ENCODE results near the gene MICAL2.
"Not testable (repeated sequence)": the region's sequence is repeated elsewhere in the genome, so short reads cannot be mapped to it uniquely, and the experiment has no call there.

Gene MICAL2

DNA sequence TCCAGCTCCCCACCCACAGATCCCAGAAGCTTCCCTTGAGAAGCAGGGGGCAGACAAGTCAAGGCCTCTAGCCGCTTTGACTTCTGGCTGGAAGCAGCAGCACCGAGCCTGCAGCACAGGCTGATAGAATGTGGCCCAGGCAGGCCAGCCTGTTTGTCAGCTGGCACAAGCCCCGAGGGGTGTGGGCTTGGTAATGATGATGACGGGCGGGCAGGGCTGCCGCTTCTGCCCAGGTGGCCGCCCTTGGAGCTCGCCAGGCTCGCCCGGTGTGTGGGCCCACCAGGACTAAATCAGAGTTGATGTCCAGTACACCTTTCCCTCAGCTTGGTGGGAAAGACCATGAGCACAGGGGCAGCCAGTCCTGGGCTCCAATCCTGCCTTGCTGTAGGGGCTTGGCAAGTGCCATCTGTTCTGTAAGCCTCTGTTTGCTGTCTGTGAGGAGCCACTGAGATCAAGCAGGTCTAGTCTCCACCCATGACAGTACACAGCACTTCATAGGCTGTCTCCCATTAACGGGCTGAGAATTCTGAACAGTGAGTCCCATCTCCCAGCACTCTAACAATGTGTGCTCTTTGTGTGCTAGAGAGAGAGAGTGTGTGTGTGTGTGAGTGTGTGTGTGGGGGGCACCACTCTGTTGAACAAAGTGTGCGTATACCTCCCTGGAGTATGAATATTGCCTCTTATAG is 26.8 kb downstream of the MICAL2 start:
- DNase-seq (ENCODE audit: low spot score) = no peak

DNA sequence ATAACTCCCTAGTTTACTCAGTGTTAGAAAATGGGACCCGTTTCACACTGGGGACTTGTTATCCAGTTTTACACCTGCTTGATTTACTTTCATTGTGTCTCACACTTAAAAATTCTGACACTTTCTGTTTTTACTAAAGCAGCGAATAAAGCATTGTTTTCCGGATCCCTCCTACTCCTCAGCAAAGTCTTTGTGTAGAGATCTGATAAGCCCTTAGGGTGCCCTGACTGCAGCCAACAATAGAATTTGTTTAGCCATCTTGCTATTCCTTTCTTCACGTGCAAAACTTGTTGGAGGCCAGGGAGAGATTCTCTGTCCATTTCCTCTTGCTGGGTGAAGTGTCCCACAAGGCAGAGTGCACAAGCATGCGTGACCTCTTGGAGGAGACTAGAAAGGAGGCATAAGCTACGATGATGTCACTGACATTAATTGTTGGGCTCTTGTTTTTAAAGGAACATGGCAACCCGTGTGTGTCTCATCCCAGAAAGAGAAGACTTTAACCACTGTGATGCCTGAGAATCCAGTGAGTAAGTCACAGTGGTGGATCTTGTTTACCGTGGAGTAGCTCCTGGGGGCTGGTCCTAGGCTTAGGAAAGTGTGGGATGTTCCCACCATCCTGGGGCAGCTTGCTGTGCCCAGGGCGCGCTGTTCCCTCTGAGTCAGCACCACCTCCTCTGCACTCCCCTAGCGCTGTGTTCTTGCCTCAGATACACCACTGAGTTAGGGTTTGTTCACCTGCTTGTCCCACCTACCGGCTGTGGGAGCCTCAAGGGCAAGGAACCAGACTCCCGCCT is 27.7 kb downstream of the MICAL2 start:
- DNase-seq (ENCODE audit: low spot score) = no peak

DNA sequence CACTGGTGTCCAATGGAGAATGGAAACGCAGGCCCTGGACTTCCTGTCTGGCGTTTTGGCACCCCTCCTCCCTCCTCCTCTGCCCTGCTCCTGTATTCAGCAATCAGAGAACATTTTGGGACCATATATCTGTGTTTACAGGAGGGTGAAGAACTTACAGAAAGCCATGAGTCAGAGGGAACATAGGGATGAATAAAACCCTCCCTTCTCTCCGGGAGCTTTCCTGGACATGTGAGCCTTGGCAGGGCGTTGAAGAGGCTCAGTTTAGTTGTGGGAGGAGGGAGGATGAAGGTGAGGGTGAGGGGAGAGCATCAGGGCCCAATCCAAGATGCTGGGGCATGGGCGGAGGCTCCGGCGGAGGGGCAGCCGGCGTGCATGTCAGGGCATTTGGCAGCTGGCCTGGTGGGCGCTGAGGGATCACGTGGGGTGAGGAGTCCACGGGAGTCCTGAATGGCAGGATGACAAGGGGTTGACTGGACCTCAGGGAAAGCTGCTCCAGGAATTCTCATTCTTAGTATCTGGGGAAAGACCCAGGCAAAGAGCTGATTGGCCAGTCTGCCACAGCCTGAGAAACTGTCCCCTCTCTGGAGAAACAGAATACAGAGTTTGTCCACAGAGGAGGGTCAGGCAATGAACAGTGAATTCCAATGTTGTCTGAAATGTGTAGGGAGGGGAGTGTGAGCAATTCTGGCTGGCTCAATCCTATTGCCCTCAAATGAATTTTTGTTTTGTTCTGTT is 28.9 kb downstream of the MICAL2 start:
- DNase-seq (ENCODE audit: low spot score) = no peak

DNA sequence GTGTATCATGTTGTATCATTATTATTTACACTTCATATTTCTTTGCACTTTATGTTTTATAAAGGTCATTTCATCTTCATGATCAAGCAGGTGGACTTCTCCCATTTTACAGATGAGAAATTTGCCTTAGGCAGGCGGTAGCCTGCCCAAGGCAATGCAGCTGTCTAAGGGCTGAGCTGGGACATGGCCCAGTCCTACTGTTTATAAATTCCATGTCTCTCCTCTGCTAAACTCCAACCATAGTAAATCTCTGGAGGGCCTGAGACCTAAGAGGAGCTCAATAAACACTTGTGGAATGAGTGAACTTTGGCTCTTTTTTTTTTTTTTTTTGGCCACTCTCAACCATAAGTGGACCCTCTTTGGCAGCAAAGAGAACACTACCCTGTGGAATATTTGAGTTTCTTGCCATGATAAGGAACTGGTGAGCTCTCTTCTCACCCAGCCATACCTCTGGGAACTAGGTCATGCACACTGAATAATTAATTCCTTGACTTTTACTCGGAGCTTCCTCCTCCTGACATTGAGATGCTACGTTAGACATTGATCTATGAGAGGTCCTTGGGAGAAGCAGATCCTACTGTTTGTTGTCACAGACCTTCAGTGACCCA is 29.9 kb downstream of the MICAL2 start:
- DNase-seq (ENCODE audit: low spot score) = no peak

DNA sequence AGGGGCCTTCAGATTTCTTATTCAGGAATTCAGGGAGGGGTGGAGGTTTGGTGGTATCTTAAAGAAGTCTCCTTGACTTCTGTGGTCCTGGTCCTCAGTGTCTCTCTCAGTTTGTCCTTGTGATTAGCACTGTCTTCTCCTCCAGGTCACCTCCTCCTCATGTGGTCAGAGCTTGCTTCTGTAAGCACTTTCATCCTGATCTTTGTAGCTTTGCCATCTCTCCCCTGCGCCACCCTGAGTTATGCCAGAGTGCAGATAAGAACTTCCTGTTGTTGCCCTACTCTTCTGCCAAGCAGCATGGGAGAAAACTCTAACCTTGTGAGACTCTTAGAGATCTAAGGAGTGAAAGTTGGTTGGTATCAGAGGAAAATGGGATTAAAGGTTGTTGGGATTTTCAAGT is 30.9 kb downstream of the MICAL2 start:
- no peak for DNase-seq (ENCODE audit: low spot score)

DNA sequence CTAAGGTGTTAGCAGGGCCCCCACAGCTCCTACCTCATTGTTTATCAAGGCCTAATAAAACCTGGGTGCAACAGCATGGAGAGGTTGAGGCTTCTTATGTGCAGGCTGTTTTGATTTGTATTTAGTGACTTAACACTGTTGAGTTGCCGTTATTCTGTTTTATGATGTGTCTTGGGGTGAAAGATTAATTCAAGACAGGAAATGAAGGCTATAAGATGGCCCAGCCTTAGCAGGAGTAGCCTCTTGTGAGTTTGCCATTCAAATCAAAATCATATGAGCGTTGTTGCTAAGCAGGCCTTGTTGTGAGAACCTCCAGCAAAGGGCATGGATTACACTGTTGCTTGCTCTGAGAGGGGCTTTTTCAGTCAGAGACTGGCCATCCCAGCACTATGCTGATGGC is 31.8 kb downstream of the MICAL2 start:
- DNase-seq (ENCODE audit: low spot score) = no peak

DNA sequence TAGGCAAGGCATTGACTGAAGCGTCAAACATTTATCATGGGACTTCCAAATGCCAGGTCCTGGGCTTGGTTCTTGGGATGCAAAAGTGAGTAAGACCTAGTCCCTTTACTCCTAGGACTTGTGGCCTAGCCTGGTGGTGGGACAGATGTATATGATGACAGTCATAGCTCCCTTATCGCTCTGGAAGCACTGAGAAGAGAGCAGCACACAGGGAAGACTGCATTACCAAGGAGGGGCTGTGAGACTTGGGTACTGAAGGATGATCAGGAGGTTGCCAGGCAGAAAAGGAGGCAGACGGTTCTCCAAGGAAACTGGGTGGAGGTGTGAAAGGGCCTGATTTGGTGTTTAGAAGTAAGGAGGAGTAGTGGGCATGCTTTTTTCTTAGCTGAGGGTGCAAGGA is 32.5 kb downstream of the MICAL2 start:
- no peak for DNase-seq (ENCODE audit: low spot score)

DNA sequence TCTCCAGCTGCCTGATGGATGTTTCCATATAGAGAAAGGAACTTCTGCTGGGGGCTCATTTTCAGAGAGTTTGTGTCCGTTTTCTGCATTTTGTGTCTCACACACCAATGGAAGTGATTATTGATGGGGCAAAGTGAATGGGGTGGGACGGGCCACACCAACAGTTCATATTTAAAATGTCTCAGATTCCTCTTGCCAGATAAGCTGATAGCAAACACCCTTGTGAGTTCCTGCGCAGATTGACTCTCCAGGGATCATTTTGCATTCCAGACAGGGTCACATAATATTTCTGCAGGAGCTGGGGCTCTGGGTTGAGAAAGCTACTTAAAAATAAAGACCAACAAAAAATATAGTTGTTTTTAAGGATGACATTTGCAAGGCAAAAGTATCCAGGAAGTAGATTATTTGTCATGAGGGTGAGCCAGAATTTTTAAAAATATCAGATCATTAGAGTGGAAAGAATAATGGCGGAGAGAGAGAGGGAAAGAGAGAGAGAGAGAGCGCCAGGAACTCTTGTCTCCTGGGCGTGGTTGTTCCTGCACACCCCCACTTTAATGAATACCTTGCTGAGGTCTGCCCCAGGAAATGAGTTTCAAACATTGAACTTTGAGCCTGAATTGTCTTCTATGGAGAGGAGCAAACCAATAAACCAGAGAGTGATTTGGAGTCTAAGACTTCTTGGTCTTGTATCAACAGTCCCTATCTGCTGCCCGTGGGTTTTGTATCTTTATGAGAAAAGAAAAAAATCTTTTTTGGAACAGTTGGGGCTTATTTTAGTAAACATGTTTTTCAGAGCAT is 33.3 kb downstream of the MICAL2 start:
- DNase-seq (ENCODE audit: low spot score) = no peak

DNA sequence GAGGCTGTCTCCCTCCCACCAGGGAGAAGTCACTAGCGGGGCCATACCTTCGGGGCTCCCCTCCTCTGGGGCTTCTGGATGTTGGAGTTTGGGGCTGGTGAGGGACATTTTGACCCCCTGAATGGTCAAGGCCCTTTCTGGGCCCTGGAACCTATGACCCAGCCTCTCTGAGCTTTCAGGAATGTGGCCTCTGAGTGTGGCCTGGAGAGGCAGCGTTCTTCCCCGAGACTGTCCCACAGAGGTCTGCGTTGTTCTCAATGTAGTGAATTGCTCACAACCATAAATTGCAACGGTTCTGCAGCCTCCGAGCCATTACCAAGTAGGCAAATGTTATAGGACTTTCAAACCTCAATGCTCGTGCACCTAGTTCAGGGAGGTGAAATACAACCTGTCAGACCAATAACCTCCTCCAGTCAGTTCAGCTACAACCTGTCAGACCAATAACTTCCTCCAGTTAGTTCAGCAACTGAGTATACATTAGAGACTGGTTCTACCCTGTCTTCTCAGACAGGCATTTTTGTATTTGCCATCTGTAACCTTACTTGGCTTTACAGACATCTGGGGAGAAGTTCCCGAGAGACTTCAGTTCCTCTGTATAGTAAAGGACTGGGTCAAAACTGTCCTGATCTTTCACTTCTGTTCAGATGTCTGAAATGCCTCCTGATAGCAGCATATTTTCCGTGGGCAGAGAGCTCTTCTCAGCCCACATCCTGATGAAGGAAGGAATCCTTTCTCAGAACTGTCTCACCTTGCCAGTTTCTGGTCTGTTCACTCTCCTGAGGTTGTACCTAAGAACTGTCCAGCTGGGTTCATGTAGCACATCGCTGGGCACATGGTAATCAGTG is 34.2 kb downstream of the MICAL2 start:
- DNase-seq (ENCODE audit: low spot score) = no peak

DNA sequence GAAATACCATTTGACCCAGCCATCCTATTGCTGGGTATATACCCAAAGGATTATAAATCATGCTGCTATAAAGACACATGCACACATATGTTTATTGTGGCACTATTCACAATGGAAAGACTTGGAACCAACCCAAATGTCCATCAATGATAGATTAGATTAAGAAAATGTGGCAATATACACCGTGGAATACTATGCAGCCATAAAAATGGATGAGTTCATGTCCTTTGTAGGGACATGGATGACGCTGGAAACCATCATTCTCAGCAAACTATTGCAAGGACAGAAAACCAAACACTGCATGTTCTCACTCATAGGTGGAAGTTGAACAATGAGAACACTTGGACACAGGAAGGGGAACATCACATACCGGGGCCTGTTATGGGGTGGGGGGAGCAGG is 36.3 kb downstream of the MICAL2 start:
- DNase-seq (ENCODE audit: low spot score) = not testable (repeated sequence)

DNA sequence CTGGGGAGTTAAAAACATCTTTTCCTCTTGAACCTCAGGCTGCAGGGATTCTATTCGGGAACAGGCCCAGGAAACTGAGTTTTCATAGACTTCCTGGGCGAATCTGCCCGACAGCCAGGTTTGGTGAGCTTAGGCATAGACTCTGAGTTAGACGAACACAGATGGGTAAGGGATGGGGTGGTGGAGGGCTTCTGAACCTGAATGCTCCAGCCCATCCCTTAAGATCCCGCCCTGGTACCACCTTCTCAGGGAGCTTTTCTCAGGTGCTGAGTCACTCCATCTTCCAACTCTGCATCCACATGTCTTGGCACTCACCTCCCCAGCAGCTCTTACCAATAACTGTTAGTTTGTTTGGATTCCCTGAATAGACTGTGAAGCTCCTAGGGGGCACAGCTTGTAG is 37.4 kb downstream of the MICAL2 start:
- no peak for DNase-seq (ENCODE audit: low spot score)

DNA sequence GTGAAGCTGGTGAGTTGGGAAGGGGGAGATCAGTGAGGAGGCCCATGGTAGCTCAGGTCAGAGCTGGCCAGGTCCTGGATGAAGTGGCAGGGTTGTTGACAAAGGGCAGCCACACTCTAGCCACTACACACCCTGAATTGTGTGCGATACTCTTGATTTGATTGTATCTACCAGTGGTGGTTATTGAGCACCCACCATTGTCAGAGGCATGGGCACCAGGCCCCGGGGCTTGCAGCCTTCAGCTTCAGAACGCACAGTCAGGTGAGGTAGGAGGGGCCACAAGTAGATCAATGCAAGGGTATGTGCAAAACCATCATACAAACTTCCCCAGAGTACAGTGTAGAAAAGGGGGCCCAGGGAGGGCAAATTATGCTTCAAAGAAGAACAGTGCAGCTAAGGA is 38.1 kb downstream of the MICAL2 start:
- DNase-seq (ENCODE audit: low spot score) = no peak

DNA sequence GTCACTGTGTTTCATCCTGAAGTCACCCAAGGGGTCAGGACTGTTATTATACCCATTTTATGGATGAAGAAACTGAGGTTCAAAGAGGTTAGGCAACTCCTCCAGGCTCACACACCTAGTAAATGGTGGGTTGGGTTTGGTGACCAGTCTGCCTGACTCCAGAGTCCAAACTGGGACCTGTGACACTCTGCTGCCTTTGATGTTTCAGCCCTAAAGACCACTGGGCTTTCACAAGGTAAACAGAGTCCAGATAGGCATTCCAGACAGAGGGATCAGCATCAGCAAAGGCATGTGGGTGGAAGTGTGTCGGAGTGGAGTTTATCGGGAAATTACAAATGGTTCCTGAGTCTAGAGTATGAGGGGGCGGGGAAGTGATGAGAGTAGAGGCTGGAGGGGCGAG is 38.5 kb downstream of the MICAL2 start:
- DNase-seq (ENCODE audit: low spot score) = no peak

DNA sequence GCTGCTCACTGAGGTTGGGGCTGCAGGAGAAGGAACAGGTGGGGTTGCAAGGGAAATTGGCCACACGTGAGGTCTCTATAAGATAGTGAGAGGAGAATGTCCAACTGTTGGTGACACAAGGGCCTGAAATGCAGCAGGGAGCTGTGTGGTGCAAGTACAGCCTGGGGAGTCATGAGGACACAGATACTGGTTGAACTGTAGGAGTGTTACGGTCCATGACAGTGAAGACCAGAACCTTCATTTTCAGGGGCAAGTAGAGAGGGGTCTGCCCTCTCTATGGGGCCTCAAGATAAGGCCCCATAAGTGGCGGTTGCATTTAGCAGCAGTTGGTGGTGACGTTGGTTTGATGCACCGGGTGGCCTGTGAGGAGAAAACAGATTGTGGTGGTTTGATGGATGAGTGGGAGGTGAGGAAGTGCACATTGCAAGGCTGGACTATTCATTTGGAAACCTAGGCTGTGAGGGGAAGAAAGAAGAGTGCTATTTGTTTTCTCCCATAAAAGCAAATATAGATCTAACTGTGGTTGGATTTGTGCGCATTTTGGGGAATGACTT is 39.4 kb downstream of the MICAL2 start:
- DNase-seq (ENCODE audit: low spot score) = no peak

DNA sequence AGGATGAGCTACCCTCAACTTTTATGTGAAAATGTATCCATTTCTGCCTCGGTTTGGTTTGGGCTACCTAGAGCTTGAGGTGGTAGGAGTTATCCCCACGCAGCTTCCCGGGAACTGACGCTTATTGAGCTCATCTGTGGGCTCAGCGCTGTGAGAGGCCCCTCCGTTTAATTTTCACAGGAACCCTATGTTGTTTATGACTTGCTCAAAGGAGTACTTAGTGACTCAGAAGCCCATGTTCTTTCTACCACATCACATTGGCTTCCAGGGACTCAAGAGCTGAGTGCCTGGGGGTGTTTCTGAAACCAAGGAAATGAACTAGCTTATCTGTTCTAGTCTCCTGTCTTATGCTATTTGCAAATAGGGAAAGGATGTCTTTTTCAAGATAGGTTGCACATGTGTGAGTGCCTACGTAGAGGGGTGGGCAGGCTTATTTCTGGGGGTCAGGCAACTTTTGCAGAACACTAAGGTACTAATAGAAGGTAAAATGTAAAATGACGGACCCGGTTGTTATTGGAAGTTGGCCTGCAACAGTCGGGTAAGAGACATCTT is 40.5 kb downstream of the MICAL2 start:
- DNase-seq (ENCODE audit: low spot score) = peak; percentile 45

DNA sequence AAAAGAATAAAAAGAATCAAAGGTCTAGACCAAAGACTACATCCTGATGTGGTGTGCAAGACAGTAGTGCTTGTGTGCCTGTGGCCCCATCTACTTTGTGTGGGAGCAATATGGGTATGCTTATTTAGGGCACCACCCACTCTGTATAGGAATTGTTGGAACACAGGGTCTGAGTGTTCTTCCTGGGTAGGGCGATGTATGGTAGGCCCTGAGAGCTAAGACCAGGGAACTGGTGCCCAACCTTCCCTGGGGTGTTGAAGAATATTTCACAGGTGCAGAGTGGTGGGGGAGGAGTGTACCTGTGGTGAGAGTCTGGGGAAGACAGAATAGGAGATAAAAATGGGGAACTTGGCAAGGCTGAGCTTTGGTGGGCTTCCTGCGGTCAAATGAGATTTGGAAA is 41.9 kb downstream of the MICAL2 start:
- peak; percentile 48 for DNase-seq (ENCODE audit: low spot score)

DNA sequence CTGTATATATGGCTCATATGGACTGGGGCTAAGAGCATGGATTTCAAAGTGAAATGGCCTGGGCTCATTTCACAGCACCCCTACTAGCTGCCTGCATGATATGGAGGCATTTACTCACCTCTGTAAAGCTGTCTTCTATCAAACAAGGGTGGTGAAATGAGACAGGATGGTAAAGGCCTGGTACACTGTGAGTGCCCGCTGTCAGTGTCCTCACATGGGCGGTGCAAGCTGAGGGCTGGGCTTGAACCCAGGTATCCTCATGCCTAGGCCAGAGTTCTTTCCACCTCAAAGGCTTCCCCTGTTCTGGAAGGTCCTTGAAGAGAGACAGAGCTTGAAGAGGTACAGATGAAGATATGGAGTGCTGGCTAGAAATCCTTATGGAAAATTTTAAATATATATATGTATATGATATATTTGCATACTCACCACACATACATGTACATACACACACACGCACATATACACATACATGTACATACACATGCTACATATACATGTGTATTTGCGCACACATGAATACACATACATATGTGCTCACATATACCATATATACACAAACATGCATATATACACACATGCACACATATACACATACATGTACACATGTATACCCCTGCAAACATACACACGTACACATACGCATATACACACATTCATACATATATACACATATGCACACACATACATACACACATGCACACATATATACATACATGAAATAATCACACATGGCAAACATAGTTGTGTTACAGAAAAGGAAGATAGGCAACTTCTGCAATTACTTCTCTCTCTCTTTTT is 44.7 kb downstream of the MICAL2 start:
- DNase-seq (ENCODE audit: low spot score) = no peak

DNA sequence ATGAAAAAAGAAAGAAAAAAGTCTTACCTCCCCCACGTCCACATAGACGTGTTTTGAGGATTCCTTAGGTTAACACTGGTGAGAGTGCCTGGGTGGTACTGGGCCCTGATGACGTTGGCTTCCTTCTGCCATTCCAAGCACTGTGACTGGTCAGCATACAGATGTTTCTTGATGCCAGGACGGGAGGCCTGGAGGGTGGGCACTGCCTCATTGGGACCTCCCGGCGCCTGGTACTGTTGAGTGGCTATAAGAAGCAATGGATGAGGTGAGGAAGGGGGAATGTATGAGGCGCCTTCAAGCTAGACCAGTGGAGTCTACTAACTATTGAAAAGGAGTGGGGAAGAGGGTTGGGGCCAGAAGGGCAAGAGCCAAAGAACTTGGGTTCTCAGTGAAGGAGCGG is 45.3 kb downstream of the MICAL2 start:
- DNase-seq (ENCODE audit: low spot score) = no peak

Measured in COLO829 (cell line).